Sciatic nerve (tissue), 2 donors: ENCODE data around the gene SPDYE5. TPM values are rescaled to one million over a fixed set of nuclear protein-coding genes. Genes with fewer than 3 reads are reported as not detected.
A peak's percentile ranks its signal among the peaks of the same experiment; 100 is the strongest.
"Not testable (repeated sequence)": the region's sequence is repeated elsewhere in the genome, so short reads cannot be mapped to it uniquely, and the experiment has no call there.

Experiments
- ATAC-seq: fragments of 200-7000 bp; cut with Tn5 transposase; one replicate; pipeline ENCODE4 v1.9.1; 2020; ENCODE audit warnings: mild to moderate bottlenecking, moderate library complexity
- DNase-seq: peaks from one replicate; pipeline ENCODE4 v3.0.0-alpha.2; 2020; ENCODE audit warnings: low spot score
- intact Hi-C: fragments of 100-400 bp; cut with DNase I; formaldehyde crosslinking; loops from one replicate; pipeline ENCODE4 v1.14.2; 2022
- total RNA-seq: library from RNA; stranded (reverse); fragmentation: NEBNext Ultra II Directional; extraction: Animal tissue kit (Norgen Biotek cat#: 25700); gene quantifications from one replicate; pipeline ENCODE4 v1.2.1, GENCODE V29; 2021
- donor health status: DM: no; HTN: no; CAD: no.
- donor health status: DM: no; HTN: no; CAD: no.

Gene SPDYE5, protein sequence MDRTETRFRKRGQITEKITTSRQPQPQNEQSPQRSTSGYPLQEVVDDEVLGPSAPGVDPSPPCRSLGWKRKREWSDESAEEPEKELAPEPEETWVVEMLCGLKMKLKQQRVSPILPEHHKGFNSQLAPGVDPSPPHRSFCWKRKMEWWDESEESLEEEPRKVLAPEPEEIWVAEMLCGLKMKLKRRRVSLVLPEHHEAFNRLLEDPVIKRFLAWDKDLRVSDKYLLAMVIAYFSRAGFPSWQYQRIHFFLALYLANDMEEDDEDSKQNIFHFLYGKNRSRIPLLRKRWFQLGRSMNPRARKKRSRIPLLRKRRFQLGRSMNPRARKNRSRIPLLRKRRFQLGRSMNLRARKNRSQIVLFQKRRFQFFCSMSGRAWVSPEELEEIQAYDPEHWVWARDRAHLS
- not detected for total RNA-seq

DNA sequence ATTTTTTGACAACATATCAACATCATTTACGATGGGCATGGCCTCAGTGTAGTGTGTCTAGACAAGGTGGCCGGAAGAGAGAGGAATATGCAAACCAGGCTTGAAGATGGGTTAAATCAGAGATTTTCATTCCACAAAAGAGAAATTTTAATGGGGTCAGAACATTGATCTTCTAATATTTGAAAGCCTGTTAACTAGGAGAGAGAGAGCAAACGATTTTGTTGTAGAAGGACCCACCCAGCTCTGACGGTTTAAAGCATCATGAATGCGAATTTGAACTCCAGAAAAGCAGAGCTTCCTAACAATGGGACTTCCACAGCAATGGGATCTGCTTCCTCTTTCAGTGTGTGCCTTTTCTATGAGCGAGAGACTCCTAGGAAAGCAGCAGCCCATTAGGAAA is at the start of gene SPDYE5:
Gene SPDYE5, plus strand, starts transcription at position 301 of the 400 bp plus-strand sequence. CDS start 1,728 bp downstream, outside the sequence.
- DNase-seq, intact Hi-C loops, ATAC-seq: not testable (repeated sequence)

DNA sequence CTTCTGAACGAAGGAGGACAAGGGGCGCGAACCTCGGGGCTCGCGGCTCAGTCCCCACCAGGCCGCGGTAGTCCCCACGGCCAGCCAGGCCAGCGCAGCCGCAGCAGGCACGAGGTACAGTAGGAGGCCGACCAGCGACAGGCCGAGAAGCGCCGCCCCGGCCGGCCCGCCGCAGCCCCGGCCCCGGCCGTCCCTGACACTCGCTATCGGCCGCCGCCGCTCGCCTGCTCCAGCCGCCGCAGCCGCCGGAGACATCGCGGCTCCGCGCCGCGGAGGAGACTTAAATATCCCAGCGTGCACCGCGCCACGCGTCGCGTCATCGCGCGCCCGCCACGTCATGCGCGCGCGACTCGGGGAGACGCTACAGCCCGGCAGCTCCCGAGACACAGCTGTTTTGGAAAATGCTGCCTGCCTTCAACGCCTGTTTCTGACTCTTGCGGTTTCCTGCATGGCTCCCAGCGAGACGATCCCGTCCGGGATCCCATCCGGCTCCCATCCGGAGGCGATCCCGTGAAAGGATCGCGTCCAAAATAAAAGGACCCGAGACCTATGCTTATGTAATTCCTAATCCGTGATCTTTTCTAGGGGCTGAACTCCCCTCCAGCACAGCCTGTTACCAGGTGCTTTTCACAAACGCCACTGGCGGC is 49.5 kb upstream of the SPDYE5 start:
- DNase-seq, intact Hi-C loops: not testable (repeated sequence)
- ATAC-seq: peak; percentile 99

DNA sequence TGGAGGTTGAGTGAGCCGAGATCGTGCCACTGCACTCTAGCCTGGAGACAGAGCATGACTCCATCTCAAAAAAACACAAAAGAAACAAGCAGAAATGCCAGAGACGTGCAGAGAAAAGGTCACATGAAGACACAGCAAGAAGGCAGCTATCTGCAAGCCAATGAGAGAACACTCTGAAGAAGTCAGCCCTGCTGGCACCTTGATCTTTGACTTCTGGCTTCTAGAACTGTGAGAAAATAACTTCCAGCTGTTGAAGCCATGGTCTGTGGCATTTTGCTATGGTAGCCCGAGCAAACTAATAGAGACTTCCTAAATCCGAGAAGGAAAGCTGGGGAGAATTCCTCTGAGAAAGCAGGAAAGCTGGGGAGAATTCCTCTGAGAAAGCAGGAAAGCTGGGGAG is 42.2 kb upstream of the SPDYE5 start:
- DNase-seq, intact Hi-C loops, ATAC-seq: not testable (repeated sequence)

DNA sequence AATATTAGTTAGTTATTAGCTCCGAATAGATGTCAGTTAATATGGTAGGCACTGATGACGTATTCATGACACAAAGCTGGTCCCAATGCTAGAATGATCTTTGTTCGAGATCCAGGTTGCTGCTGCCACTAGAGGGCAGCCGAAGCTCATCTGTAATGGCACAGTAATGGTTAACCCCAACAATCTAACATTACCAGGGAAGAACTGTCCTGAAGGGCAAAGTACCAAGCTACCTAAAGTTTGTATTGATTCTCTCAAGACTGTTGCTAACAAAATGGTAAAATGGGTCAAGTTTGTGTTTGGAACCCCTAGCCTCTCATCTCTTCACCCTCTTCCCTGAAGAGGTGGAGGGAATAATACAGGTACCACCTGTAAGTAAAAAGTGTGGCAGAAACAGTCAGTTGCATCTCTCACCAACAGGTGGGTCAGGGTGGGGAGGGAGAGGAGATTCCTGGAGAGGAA is 39.6 kb upstream of the SPDYE5 start:
- DNase-seq, intact Hi-C loops: not testable (repeated sequence)
- ATAC-seq: peak; percentile 83

DNA sequence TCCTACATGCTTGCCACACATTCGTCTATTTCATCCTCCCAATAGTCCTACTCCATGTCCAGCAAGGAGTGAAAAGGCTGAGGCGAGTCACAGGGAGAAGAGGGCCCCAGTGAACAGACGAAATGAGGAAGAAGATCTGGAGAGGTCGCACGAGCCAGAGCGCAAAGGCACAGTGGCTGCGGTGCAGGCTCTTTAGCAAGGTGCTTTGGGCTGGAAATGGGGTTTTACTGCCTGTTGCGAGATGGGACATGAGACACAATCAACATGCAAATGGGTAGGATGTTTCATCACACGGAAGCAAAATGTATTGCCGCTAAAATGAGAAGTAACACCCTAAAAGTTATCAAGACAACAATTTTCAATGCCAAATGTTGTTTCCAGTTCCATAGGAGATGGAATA is 35.7 kb upstream of the SPDYE5 start:
- DNase-seq, intact Hi-C loops, ATAC-seq: not testable (repeated sequence)

DNA sequence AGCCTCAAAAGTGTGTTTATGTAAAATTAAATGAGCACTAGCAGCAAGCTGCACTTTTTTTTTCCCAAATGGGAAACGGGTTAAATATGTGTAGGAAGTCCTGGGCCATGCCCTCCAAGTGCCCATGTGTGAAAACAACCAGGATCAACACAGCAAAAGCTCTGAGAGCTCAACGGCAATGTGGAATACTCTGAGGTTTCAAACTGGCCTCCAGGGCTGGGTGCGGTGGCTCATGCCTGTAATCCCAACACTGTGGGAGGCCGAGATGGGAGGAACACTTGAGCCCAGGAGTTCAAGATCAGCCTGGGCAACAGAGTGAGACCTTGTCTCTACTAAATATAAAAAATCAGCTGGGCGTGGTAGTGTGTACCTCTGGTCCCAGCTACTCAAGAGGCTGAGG is 34.1 kb upstream of the SPDYE5 start:
- ATAC-seq, DNase-seq, intact Hi-C loops: not testable (repeated sequence)

DNA sequence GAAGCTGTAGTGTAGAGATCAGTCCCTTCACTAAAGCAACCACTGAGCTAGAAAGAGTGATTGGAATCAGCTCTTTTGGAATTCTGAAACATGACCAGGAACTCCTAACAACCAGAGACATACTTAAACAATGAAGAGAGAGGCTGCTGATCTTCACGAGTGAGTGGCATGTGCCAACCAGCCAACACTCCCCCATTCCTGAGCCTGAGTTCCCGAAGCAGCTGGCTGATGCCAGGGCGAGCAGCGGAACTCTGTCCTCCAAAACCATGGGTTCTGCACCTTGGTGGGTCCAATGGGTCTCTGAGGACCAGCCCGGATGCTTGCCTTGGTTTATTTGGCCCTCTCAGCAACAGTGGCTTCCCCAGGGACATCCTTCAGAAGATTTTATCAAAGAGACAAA is 31.6 kb upstream of the SPDYE5 start:
- DNase-seq, intact Hi-C loops, ATAC-seq: not testable (repeated sequence)

DNA sequence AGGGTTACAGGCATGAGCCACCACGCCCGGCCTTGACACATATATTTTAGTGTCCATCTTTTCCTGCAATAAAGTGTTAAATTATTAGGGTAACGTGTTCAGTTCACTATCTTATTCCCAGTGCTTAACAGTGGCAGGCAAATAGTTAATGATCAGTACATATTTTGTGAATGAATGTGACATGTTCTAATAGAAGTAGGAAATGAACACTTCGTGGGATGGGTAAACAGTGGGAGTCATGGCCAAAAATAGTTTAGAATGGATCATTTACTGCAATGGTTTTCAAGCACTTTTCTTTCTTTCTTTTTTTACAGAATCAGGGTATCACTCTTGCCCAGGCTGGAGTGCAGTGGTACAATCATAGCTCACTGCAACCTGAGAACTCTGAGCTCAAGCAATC is 22.0 kb upstream of the SPDYE5 start:
- ATAC-seq, DNase-seq, intact Hi-C loops: not testable (repeated sequence)

DNA sequence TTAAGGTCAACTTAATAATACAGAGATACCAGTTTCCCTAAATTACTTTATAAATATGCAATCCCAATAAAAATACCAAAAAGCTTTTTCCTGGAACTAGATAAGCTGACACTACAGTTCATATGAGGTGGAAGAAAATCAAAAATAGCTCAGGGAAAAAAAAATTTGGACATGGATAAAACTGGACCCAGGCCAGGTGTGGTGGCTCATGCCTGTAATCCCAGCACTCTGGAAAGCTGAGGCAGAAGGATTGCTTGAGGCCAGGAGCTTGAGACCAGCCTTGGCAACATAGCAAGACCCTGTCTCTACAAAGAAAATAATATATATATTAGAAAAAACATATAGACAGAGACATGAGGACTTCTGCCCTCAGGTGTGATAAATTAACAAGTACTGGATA is 14.7 kb upstream of the SPDYE5 start:
- ATAC-seq, DNase-seq, intact Hi-C loops: not testable (repeated sequence)

DNA sequence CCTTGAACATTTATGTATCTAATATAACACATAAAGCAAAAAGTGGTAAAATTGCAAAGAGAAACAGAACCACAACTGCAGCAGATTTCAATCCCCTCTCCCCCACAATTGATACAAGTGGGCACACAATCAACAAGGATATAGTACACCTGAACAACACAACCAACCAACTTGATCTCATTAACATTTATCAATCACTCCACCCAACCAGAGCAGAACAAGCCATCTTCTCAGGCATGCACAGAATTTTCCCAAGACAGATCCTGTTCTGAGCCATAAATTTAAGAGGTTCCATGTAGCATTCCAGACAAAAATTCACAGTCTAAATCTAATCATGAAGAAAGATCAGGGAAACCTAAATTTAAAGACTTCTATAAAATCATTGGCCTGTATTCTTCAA is 11.8 kb upstream of the SPDYE5 start:
- DNase-seq, ATAC-seq, intact Hi-C loops: not testable (repeated sequence)

DNA sequence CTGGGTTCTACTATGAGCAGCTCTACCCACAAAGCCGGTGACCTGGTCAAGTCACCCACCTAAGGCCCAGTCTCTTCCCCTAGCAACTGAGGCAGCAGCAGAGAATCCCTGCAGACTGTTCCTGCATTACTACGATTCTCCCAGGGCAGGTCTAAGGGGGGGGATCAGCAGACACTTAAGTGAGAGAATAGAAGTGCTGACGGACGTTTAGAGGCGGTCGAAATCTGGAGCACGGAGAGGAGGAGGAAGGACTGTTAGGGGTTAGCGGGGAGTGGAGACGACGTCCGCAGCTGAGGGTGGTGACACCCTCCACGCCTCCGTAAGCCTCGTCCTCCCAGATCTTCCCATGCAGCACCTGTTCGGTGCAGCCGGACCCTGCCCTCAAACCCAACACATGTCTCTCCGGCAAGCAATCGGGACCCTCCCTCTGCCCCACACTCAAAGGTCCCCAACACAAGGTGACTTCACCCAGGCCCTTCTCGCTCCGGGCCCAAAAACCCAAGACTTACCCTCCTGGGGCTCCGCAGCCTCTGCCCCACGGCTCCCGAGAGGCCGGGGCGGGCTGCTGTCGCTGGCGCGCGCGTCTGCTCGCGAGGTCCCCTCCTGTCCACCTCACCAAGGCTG is 6.7 kb upstream of the SPDYE5 start:
- ATAC-seq, intact Hi-C loops, DNase-seq: not testable (repeated sequence)

DNA sequence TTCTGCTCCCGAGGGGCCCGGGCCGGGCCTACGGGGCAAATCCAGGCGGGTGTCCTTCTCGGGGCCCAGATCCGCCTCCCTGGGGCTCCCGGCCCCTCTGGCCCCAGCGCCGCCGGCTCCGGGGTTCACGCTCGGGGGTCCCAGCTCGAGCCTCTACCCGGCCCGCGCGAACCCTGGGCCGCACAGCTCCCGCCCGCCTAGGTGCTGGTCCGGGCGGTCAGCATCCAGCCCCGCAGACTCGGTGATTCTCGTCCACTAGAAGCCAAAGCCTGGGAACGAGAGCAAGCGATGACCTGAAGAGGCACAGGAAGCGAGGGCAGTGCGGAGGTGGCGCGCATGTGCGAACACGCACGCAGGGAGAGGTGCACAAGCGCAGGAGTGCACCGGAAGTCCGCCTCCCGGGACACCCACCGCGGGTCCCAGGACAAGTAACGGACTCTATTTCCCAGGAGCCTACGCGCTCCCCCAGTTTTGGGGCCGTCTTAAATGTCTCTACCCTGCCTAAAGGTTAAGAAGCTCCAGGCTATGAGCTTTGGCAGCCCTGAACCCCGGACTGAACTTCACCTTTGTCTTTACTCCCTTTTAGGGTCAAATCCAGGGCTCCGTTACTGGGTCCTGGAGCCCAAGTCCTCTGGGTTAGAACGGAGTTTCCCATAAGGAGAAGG is 6.0 kb upstream of the SPDYE5 start, which contains the start of gene POM121C:
Gene POM121C, minus strand, starts transcription at position 321 of the 665 bp plus-strand sequence. CDS start 44,803 bp downstream, outside the sequence.
- intact Hi-C loops: not testable (repeated sequence)
- ATAC-seq: peak; percentile 100
- DNase-seq: peak; percentile 94

DNA sequence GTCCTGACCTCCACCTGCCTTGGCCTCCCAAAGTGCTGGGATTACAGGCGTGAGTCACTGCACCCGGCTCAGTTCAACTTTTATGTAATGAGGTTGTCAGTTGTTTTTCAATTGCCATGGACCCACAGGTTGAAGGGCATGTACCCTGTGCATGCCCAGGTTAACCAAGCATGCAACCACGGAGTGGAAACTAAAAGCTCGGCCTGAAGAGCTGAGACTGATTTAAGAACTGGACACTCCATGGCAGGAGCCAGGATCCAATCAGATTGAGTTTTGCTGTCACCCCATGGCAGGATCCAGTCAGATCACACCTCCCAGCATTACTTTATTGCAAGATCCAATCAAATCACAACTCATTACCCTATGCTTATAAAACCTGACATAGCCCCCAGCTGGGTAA is 16.9 kb downstream of the SPDYE5 start:
- DNase-seq, intact Hi-C loops, ATAC-seq: not testable (repeated sequence)

DNA sequence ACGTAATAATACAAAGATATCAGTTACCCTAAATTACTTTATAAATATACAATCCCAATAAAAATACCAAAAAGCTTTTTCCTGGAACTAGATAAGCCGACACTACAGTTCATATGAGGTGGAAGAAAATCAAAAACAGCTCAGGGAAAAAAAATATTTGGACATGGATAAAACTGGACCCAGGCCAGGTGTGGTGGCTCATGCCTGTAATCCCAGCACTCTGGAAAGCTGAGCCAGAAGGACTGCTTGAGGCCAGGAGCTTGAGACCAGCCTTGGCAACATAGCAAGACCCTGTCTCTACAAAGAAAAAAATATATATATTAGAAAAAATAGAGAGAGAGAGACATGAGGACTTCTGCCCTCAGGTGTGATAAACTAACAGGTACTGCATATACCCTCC is 26.7 kb downstream of the SPDYE5 start:
- DNase-seq, intact Hi-C loops, ATAC-seq: not testable (repeated sequence)

DNA sequence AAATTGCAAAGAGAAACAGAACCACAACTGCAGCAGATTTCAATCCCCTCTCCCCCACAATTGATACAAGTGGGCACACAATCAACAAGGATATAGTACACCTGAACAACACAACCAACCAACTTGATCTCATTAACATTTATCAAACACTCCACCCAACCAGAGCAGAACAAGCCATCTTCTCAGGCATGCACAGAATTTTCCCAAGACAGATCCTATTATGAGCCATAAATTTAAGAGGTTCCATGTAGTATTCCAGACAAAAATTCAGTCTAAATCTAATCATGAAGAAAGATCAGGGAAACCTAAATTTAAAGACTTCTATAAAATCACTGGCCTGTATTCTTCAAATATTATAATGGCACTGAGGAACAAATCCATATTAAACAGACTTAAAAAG is 29.6 kb downstream of the SPDYE5 start:
- intact Hi-C loops, DNase-seq, ATAC-seq: not testable (repeated sequence)

DNA sequence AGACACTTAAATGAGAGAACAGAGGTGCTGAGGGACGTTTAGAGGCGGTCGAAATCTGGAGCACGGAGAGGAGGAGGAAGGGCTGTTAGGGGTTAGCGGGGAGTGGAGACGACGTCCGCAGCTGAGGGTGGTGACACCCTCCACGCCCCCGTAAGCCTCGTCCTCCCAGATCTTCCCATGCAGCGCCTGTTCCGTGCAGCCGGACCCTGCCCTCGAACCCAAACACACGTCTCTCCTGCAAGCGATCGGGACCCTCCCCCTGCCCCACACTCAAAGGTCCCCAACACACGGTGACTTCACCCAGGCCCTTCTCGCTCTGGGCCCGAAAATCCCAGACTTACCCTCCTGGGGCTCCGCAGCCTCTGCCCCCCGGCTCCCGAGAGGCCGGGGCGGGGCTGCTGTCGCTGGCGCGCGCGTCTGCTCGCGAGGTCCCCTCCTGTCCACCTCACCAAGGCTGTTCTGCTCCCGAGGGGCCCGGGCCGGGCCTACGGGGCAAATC is 35.2 kb downstream of the SPDYE5 start:
- DNase-seq, ATAC-seq, intact Hi-C loops: not testable (repeated sequence)

DNA sequence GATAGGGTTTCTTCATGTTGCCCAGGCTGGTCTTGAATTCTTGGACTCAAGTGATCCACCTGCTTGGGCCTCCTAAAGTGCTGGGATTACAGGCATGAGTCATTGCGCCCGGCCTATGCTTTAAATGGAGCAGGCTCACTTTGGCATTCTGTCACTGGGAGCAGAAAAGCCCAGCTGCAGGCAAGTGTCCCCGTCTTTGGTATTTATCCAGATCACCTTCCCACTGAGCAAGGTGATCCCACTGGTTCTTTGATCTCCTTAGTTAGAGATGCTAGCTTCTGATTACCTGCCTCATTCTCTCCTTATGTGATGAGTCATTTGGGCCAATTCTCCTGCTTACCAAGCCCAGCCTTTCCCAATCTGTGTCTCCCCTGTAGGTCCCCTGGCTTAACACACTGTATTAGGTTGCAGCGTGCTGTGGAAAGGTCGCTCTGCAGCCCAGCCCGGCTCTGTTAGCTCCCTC is 39.3 kb downstream of the SPDYE5 start:
- intact Hi-C loops: no loop called here
- ATAC-seq (no peak), DNase-seq (no peak)

DNA sequence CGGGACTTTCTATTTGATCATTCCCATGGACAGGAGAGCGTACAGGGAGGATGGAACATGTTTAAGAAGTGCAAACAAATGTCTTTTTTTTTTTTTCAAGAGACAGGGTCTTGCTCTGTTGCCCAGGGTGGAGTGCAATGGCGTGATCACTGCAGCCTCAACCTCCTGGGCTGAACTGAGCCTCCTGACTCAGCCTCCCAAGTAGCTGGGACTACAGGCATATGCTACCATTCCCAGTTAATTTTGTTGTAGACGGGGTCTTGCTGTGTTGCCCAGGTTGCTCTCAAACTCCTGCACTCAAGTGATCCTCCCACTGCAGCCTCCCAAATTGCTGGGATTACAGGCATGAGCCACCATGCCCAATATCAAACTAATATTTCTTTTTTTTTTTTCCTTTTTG is 40.5 kb downstream of the SPDYE5 start:
- intact Hi-C loops: no loop called here
- DNase-seq (no peak), ATAC-seq (no peak)
